GM18499 (cell line): ENCODE data around the gene STAM2.
"Not testable (repeated sequence)": the region's sequence is repeated elsewhere in the genome, so short reads cannot be mapped to it uniquely, and the experiment has no call there.

Experiments
- ATAC-seq: cut with Tn5 transposase; IDR thresholded peaks from one replicate; pipeline ENCODE4 v1.9.1; 2021; ENCODE audit warnings: moderate number of reproducible peaks; ENCODE audit not compliant: insufficient read depth, unreplicated experiment

STAM2 gene

GRCh38 chr2:152173831-152174230, 1.7 kb downstream of the STAM2 start:
- ATAC-seq = no peak

DNA sequence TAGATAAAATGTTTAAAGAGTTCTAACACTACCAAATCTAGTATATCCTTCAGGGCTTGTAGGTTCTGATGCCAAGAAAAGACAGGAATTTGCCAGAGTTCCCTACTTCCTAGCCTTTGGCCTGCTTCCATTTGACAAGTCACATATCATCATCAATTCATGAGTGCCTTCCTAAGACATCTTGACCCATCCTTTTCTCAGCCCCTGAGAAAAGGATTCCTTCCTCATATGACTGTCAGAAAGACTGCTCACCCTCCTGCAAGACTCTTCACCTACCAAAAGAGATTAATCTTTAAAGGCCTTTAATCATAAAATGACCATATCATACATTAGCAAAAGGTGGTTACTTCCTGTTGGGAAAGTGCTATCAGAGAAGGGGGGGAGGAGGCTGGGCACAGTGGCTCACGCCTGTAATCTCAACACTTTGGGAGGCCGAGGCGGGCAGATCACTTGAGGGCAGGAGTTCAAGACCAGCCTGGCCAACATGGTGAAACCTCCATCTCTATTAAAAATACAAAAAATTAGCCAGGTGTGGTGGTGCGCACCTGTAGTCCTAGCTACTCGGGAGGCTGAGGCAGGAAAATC, 3.3 kb downstream of the STAM2 start:
- not testable (repeated sequence) for ATAC-seq

- no peak for ATAC-seq
These were observed 3.8 kb downstream of the STAM2 start for GRCh38 chr2:152171718-152172117.

DNA sequence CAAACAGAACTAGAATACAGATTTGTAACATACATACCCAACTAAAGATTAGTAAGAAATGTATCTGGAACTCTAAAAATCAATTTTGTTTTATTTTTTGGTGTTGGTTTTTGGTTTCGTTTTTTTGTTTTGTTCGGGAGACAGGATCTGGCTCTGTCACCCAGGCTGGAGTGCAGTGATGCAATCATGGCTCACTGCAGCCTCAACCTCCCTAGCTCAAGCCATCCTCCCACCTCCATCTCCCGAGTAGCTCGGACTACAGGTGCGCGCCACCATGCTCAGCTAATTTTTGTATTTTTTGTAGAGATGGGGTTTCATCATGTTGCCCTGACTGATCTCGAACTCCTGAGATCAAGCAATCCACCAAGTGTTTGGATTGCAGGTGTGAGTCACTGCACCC, 6.4 kb downstream of the STAM2 start:
- ATAC-seq = not testable (repeated sequence)

GRCh38 chr2:152167470-152167869, 8.1 kb downstream of the STAM2 start:
- ATAC-seq = not testable (repeated sequence)

DNA sequence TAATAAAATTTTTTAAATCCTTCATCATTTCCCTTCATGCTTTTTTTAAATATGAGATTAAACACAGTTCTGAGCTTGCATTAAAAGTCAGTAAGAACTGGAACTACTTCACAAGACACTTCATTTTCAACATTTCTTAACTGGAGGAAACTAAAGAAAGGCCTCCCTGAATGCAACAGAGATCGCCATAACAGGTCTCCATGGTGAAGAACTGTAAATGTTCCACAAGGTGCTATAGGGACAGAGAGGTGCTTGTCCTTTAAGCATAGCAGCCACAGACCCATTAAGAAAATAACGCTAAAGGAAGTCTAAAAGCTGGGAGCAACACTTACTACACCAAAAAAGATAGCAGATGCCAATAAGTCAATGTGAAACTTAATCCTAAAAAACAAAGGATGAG, 8.5 kb downstream of the STAM2 start:
- ATAC-seq = no peak

DNA sequence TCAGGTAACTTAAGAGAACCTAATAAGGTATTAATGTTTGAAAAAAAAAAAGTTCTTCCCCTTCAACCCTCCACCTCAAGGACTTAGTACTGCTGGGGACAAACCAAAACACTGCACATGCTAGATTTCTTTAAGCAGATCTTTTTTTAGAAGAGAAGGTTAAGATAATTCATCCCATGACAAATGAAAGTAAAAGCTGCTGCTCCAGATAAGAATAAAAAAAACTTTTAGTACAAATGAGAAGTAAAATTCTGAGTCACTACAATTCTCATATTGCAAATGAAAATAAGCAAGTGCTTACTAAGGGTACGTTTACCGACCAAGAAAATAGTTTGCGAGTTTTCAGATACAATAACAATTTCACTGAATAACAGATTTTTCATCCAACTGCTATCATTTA, 8.9 kb downstream of the STAM2 start:
- peak; percentile 88 for ATAC-seq

GRCh38 chr2:152165780-152166179, 9.8 kb downstream of the STAM2 start:
- no peak for ATAC-seq

DNA sequence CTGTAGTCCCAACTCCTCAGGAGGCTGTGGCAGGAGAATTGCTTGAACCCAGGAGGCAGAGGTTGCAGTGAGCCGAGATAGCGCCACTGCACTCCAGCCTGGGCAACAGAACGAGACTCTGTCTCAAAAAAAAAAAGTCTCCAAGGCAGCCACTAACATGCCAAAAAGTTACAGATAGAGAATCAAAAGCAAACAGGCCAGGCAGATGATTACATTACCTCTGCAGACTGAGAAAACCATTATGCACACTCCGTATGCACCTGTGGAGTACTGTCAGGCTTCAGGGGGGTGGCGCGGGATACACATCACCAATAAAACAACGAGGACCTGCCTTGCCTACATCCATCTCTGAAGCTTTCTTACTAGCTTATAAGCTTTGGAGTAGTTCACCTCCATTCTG, 10.3 kb downstream of the STAM2 start:
- no peak for ATAC-seq

DNA sequence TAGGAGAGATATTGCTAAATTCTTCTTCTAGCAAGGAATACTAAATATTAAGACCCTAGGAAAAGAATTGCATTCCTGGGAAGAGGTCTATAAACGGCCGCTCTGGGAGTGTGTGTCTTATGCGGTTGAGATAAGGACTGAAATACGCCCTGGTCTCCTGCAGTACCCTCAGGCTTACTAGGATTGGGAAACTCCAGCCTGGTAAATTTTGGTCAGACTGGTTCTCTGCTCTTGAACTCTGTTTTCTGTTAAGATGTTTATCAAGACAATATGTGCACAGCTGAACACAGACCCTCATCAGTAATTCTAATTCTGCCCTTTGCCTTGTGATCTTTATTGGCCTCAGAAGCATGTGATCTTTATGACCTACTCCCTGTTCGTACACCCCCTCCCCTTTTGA, 11.9 kb downstream of the STAM2 start:
- not testable (repeated sequence) for ATAC-seq

DNA sequence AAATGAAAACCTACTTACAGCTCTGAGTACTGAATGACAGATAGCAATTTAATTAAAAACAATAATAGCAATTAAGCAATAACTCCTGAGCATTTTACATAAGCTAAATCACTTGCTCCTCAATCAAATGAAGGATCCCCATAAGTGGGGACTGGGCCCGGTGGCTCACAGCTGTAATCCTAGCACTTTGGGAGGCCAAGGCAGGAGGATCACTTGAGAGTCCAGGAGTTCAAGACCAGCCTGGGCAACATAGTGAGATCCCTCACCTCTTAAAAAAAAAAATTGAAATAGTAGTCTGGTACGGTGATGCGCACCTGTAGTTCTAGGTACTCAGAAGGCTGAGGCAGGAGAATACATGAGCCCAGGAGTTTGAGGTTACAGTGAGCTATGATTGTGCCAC, 13.4 kb downstream of the STAM2 start:
- no peak for ATAC-seq

DNA sequence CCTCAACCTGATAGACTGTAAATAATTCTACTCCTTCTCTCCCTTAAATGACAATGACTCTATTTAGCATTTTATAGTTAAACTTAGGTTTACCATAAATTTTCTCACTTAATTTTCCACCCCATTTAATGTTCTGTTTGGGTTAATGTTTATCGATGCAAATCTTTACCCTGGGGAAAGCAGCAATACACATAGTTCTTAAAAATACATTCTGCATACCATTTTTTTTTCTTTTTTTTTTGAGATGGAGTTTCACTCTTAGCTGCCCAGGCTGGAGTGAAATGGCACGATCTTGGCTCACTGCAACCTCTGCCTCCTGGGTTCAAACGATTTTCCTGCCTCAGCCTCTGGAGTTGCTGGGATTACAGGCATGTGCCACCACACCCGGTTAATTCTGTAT, 14.0 kb downstream of the STAM2 start:
- ATAC-seq = no peak

DNA sequence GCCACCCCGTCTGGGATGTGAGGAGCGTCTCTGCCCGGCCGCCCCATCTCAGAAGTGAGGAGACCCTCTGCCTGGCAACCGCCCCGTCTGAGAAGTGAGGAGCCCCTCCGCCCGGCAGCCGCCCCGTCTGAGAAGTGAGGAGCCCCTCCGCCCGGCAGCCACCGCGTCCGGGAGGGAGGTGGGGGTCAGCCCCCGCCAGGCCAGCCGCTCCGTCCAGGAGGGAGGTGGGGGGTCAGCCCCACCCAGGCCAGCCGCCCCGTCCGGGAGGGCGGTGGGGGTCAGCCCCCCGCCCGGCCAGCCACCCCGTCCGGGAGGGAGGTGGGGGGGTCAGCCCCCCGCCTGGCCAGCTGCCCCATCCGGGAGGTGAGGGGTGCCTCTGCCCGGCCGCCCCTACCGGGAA, 15.2 kb downstream of the STAM2 start:
- not testable (repeated sequence) for ATAC-seq

DNA sequence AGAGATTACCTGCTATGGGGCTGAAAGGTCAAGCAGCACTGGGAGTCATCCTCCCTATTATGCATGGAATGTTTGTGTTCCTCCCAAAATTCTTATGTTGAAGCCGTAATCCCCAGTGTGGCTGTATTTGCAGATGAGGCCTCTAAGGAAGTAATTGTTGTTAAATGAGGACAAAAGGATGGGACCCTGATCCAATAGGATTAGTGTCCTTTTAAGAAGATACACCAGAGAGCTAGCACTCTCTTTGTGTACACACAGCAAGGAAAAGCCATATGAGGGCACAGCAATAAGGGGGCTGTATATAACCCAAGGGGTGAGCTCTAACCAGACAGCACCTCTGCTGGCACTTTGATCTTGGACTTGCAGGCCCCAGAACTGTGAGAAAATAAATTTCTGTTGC, 18.3 kb downstream of the STAM2 start:
- ATAC-seq = no peak

- no peak for ATAC-seq
These were observed 20.4 kb downstream of the STAM2 start for GRCh38 chr2:152155209-152155608.

DNA sequence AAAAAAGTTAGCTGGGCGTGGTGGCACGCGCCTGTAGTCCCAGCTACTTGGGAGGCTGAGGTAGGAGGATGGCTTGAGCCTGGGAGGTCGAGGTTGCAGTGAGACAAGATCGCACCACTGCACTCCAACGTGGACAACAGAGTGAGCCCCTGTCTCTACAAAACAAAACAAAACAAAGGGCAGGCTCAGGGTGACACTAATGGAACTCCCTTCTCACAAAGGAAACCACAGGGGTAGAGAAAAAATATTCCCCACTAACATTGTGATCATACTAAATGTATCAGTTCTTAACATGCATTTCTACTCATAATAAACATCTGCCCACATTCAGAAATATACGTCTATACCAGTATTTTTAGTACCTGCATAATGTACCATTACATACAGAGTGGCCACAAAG, 21.1 kb downstream of the STAM2 start:
- ATAC-seq = no peak

DNA sequence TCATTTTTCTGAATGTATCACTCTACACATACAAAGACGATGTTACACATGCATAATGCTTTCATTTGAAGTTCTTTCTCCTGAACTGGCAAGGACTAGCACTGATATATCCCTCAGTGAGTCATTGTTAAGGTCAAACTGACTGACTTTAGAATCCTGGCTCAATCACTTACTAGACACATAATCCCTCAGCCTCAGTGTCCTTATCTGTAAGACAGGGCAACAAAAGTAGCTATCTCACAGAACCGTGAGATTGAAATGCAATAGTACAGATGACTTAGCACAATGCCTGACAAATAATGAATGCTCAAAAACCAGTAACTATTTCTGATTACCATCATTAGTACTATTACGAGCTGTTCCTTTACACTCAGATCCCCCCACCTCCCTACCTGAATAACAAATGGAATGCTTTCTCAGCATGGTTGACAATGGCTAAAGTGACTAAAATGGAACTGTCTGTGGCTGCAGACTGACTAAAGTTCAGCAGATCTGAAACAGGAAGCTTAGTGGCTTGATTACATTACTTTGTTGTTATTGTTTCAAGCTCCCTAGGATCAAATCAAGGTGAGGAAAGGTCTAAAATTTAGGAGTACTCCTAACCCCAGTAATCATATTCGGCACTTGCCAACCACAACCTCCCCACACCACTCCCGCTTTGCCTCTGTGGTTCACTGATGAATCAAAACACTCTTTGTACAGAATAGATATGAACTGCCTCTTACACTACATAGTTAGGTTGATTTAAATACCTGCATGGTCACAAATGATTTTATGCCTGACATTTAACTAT, 40.9 kb downstream of the STAM2 start:
- peak; percentile 65 for ATAC-seq

DNA sequence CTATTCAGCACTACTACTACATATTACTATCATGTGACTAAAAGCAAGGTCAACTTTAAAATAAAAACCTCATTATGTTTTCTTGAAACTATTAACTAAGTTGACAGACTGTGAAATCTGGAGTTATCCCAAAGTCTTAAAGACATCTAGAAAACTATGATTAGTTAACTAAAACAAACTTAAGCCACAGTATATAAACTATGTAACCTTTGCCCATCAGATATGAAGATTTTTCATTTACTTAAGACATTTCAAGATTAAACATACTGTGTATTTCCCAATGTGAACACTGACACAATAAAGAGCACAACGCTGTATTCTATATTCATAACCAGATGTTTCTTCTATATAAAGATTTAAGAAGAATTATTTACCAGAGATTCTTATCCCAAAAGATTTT, 43.3 kb downstream of the STAM2 start:
- no peak for ATAC-seq

DNA sequence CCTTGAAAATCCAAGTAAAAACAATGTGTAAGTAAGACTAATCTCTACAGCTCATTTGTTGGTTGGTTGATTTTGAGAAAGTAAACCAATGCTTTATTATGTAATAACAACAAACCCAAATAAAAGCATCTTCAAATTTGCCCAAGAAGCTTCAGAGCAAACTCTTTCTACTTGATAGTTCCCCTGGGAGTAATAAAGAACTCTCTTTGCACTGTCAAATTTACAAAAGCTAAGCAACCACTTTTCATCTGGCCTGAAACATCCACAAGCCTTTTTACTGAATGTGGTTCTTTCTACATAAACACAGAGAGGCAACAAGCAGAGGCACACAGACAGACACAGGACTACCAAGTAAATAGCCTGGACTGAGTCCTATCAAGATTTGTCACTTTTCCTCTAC, 47.9 kb downstream of the STAM2 start:
- no peak for ATAC-seq

- no peak for ATAC-seq
These were observed 48.9 kb downstream of the STAM2 start for GRCh38 chr2:152126664-152127063.

- no peak for ATAC-seq
These were observed 53.4 kb downstream of the STAM2 start for GRCh38 chr2:152122161-152122560.

DNA sequence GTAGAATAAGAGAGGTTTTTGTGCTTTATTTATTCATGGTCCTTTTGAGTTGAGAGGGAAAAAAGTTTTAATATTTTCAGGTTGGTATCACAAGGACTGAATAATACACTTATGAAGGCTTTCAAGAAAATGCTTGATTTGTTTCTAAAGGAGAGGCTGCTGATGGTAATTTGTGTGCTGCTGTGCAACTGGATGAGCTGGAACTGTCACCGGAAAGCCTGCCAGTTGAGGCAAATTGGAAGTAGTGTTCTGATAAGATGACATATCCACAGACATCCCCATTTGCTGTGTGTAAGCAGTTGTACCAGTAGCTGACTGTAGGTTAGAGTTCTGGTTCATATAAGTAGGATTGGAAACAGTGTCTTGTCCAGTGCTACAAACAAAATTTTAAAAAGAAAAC, 55.1 kb downstream of the STAM2 start:
- no peak for ATAC-seq
